Keratinocyte (primary cell): ENCODE results near the gene LRRTM3. TPM values are rescaled to one million over a fixed set of nuclear protein-coding genes. Genes with fewer than 3 reads are reported as not detected.

Source experiments
- DNase-seq: peaks from one replicate; pipeline ENCODE4 v3.0.0-alpha.2; 2011; ENCODE audit warnings: low read depth, missing footprints, low spot score
- FAIRE-seq: peaks from 2 replicates; lab custom pipeline; 2011; peaks lifted over from hg19 to GRCh38; lab: Jason Lieb, UNC
- H2AFZ ChIP-seq: 2 replicates; pipeline ENCODE4 v1.6.0; 2012; ENCODE audit warnings: low read length, control low read depth, inconsistent platforms; ENCODE audit not compliant: control insufficient read depth
- H3K27ac ChIP-seq: 2 replicates; pipeline ENCODE4 v1.5.1; 2011; ENCODE audit warnings: low read length; ENCODE audit not compliant: control insufficient read depth, insufficient read depth
- H3K27me3 ChIP-seq: 3 replicates; pipeline ENCODE4 v1.6.0; 2011; ENCODE audit warnings: low read length; ENCODE audit not compliant: control insufficient read depth, insufficient read depth; ENCODE audit errors: extremely low read depth
- H3K36me3 ChIP-seq, 2 experiments: 2 replicates in 1 of 2; 3 replicates in 1 of 2; pipeline ENCODE4 v1.5.1; 2011; ENCODE audit warnings: low read length in 2 of 2, mild to moderate bottlenecking in 1 of 2; ENCODE audit not compliant: control insufficient read depth in 2 of 2, insufficient read depth in 2 of 2; ENCODE audit errors: extremely low read depth in 1 of 2
- H3K4me1 ChIP-seq: 3 replicates; pipeline ENCODE4 v1.5.1; 2011; ENCODE audit warnings: low read length; ENCODE audit not compliant: control insufficient read depth, insufficient read depth; ENCODE audit errors: extremely low read depth
- H3K4me2 ChIP-seq: 3 replicates; pipeline ENCODE4 v1.6.0; 2011; ENCODE audit warnings: low read depth, low read length; ENCODE audit not compliant: control insufficient read depth, insufficient read depth; ENCODE audit errors: extremely low read depth
- H3K4me3 ChIP-seq, 3 experiments: fragments of 200-600 bp in 1 of 3; sonication (generic) in 1 of 3; 2 replicates in 2 of 3; 3 replicates in 1 of 3; pipeline ENCODE4 v1.5.1; 2011 to 2016; ENCODE audit warnings: low read length in 3 of 3, mild to moderate bottlenecking in 3 of 3, control low read depth in 2 of 3, inconsistent platforms in 1 of 3, low read depth in 1 of 3, mixed read lengths in 1 of 3, mixed run types in 1 of 3, moderate library complexity in 1 of 3; ENCODE audit not compliant: control insufficient read depth in 2 of 3, insufficient read depth in 2 of 3; ENCODE audit errors: extremely low read depth in 1 of 3
- H3K79me2 ChIP-seq: 2 replicates; pipeline ENCODE4 v1.6.0; 2012; ENCODE audit warnings: low read length; ENCODE audit not compliant: control insufficient read depth, insufficient read depth
- H3K9ac ChIP-seq: 3 replicates; pipeline ENCODE4 v1.6.0; 2011; ENCODE audit warnings: low read length; ENCODE audit not compliant: control insufficient read depth, insufficient read depth; ENCODE audit errors: extremely low read depth
- H3K9me1 ChIP-seq: 3 replicates; pipeline ENCODE4 v1.6.0; 2011; ENCODE audit warnings: low read length; ENCODE audit not compliant: control insufficient read depth, insufficient read depth; ENCODE audit errors: extremely low read depth
- H3K9me3 ChIP-seq: 2 replicates; pipeline ENCODE4 v1.5.1; 2012; ENCODE audit warnings: low read depth, low read length; ENCODE audit not compliant: control insufficient read depth
- H4K20me1 ChIP-seq: 3 replicates; pipeline ENCODE4 v1.6.0; 2011; ENCODE audit warnings: low read length; ENCODE audit not compliant: control insufficient read depth, insufficient read depth; ENCODE audit errors: extremely low read depth
- CTCF ChIP-seq, 3 experiments: IDR thresholded peaks in 1 of 3; conservative IDR thresholded peaks in 1 of 3; optimal IDR thresholded peaks in 1 of 3; 2 replicates in 2 of 3; 3 replicates in 1 of 3; pipeline versions ENCODE3 to v1.5.1; 2011; ENCODE audit warnings: low read length in 3 of 3, mild to moderate bottlenecking in 3 of 3, moderate library complexity in 2 of 3, control low read depth in 1 of 3, inconsistent platforms in 1 of 3; ENCODE audit not compliant: insufficient read depth in 2 of 3; ENCODE audit errors: extremely low read depth in 1 of 3
- EZH2 ChIP-seq: IDR thresholded peaks from one replicate; pipeline ENCODE4 v1.6.1; 2012; ENCODE audit warnings: inconsistent platforms, mild to moderate bottlenecking, low read length, moderate library complexity
- dilution Hi-C: fragments of 300-500 bp; cut with MboI; formaldehyde crosslinking; loops from one replicate; pipeline ENCODE4 v1.7.0; 2020; ENCODE audit warnings: low sequenced_read_pairs; ENCODE audit not compliant: extremely low pct_ligation_motif_present
- polyA plus RNA-seq, 5 experiments: library from polyadenylated mRNA; depleted of rRNA in 3 of 5; stranded (reverse) in 3 of 5; stranded (forward) in 1 of 5; unstranded in 1 of 5; fragments of >200 nt; gene quantifications; 1 replicate in 1 of 5; 2 replicates in 3 of 5; 3 replicates in 1 of 5; pipeline versions ENCODE4 v1.2.1 to v1.2.3, GENCODE V29; 2011 to 2012; ENCODE audit warnings: missing spikeins in 2 of 5, low read depth in 1 of 5, low replicate concordance in 1 of 5

Gene LRRTM3
- polyA plus RNA-seq, 1 donor (not counting 4 experiments of a cell fraction or from before 2014, with no cell fraction given) = not detected

- H3K79me2 ChIP-seq = no peaks in the 10 kb centered on the region
- H3K27ac ChIP-seq = no peak overlapping the region
- no peak overlapping the region for H3K4me2 ChIP-seq
- H3K27me3 ChIP-seq = no peaks in the 10 kb centered on the region
- TF ChIP-seq EZH2 (no peak), CTCF (optimal IDR thresholded peaks at IDR 0.05 in 1 of 3, IDR thresholded peaks at IDR 0.05 in 1 of 3, conservative IDR thresholded peaks at IDR 0.05 in 1 of 3; ENCODE audit: extremely low read depth in 1 of 3, insufficient read depth in 2 of 3, low read length in 3 of 3) (no peak)
- DNase-seq (no peak), FAIRE-seq (no peak)
- H3K9me3 ChIP-seq = no peaks in the 10 kb centered on the region
- no peaks in the 10 kb centered on the region for H4K20me1 ChIP-seq
- dilution Hi-C loops = no loop called here
- H3K9me1 ChIP-seq = no peaks in the 10 kb centered on the region
- H3K4me1 ChIP-seq = no peaks in the 10 kb centered on the region
- no peak overlapping the region for H2AFZ ChIP-seq
- H3K36me3 ChIP-seq = no peaks in the 10 kb centered on the region
- H3K9ac ChIP-seq = no peak overlapping the region
- no peak overlapping the region for H3K4me3 ChIP-seq
Measured at GRCh38 chr10:67079126-67079525, 153.3 kb downstream of the LRRTM3 start.

- no peaks in the 10 kb centered on the region for H3K9me3 ChIP-seq
- H4K20me1 ChIP-seq = no peaks in the 10 kb centered on the region
- H3K27ac ChIP-seq = no peak overlapping the region
- FAIRE-seq (no peak), DNase-seq (no peak)
- H3K36me3 ChIP-seq = no peaks in the 10 kb centered on the region
- dilution Hi-C loops = no loop called here
- H3K4me1 ChIP-seq = no peaks in the 10 kb centered on the region
- H2AFZ ChIP-seq = no peak overlapping the region
- H3K27me3 ChIP-seq = no peaks in the 10 kb centered on the region
- H3K9ac ChIP-seq = no peak overlapping the region
- no peaks in the 10 kb centered on the region for H3K9me1 ChIP-seq
- TF ChIP-seq EZH2 (no peak), CTCF (optimal IDR thresholded peaks at IDR 0.05 in 1 of 3, IDR thresholded peaks at IDR 0.05 in 1 of 3, conservative IDR thresholded peaks at IDR 0.05 in 1 of 3; ENCODE audit: extremely low read depth in 1 of 3, insufficient read depth in 2 of 3, low read length in 3 of 3) (no peak)
- H3K4me3 ChIP-seq = no peak overlapping the region
- H3K4me2 ChIP-seq = no peak overlapping the region
- no peaks in the 10 kb centered on the region for H3K79me2 ChIP-seq
Measured at GRCh38 chr10:67086327-67087134, 160.7 kb downstream of the LRRTM3 start.
